GM12878 (cell line): Measurements from ENCODE around the gene CLIC6. TPM values are rescaled to one million over a fixed set of nuclear protein-coding genes. Genes with fewer than 3 reads are reported as not detected.
A peak's percentile ranks its signal among the peaks of the same experiment; 100 is the strongest.

Source experiments
- ATAC-seq: fragments of 200-7000 bp; cut with Tn5 transposase; 3 replicates; pipeline ENCODE4 v1.9.1; 2020; ENCODE audit warnings: mild to moderate bottlenecking, moderate library complexity
- BruUV-seq: library from RNA; stranded (reverse); fragments of 400-500 nt; replicated peaks from 2 replicates; lab custom pipeline; 2021; lab: Mats Ljungman, UMichigan
- CTCF ChIA-PET: fragments of 300-600 bp; sonication (Branson Sonifier 250); formaldehyde crosslinking; extraction: SDS; loops from one replicate; lab custom pipeline; 2021; ENCODE audit warnings: inconsistent platforms; lab: Yijun Ruan, JAX
- POLR2A ChIA-PET: fragments of 350-600 bp; formaldehyde crosslinking; extraction: SDS; loops from one replicate; lab custom pipeline; 2021; ENCODE audit warnings: inconsistent platforms; lab: Charles Lee
- RAD21 ChIA-PET: fragments of 300-600 bp; sonication (Branson Sonifier 250); formaldehyde crosslinking; loops from one replicate; lab custom pipeline; 2023; ENCODE audit warnings: antibody characterized with exemption; ENCODE audit not compliant: unreplicated experiment; lab: Charles Lee
- SMC1A ChIA-PET: fragments of 300-600 bp; sonication (Branson Sonifier 250); formaldehyde crosslinking; loops from one replicate; lab custom pipeline; 2023; ENCODE audit not compliant: unreplicated experiment, uncharacterized antibody; lab: Charles Lee
- DNase-seq: peaks from one replicate; pipeline ENCODE4 v3.0.0-alpha.2; 2011; ENCODE audit warnings: low read depth, low spot score
- FAIRE-seq: peaks from 3 replicates; lab custom pipeline; 2011; peaks lifted over from hg19 to GRCh38; lab: Jason Lieb, UNC
- H2AFZ ChIP-seq: 2 replicates; pipeline ENCODE4 v1.6.0; 2011; ENCODE audit warnings: low read depth, low read length, control low read depth; ENCODE audit not compliant: control insufficient read depth
- H3K27ac ChIP-seq: 2 replicates; pipeline ENCODE4 v1.5.1; 2011; ENCODE audit warnings: control low read depth; ENCODE audit not compliant: control insufficient read depth, insufficient read depth
- H3K27me3 ChIP-seq, 2 experiments: replicated peaks in 1 of 2; 2 replicates each; pipeline versions ENCODE4 v1.6.0 to v1.6.1; 2011; ENCODE audit warnings: low read length in 1 of 2; ENCODE audit not compliant: control insufficient read depth in 2 of 2, insufficient read depth in 2 of 2
- H3K36me3 ChIP-seq, 2 experiments: 2 replicates each; pipeline ENCODE4 v1.5.1; 2011; ENCODE audit warnings: low read length in 1 of 2; ENCODE audit not compliant: control insufficient read depth in 2 of 2, insufficient read depth in 2 of 2
- H3K4me1 ChIP-seq: 2 replicates; pipeline ENCODE4 v1.6.1; 2011; ENCODE audit warnings: mild to moderate bottlenecking, low read length, moderate library complexity, mixed read lengths; ENCODE audit not compliant: control insufficient read depth, insufficient read depth
- H3K4me2 ChIP-seq: 2 replicates; pipeline ENCODE4 v1.6.0; 2011; ENCODE audit warnings: control low read depth; ENCODE audit not compliant: control insufficient read depth, insufficient read depth
- H3K4me3 ChIP-seq: fragments of 200-600 bp; sonication (generic); 2 replicates; pipeline ENCODE4 v1.5.1; 2016
- H3K79me2 ChIP-seq: 2 replicates; pipeline ENCODE4 v1.6.0; 2011; ENCODE audit warnings: low read length; ENCODE audit not compliant: control insufficient read depth, insufficient read depth
- H3K9ac ChIP-seq: 2 replicates; pipeline ENCODE4 v1.8.0; 2011; ENCODE audit warnings: low read length, control low read depth, mixed read lengths; ENCODE audit not compliant: control insufficient read depth, insufficient read depth
- H3K9me3 ChIP-seq: replicated peaks from 3 replicates; pipeline ENCODE4 v1.5.1; 2011; ENCODE audit warnings: mild to moderate bottlenecking, low read length; ENCODE audit not compliant: control insufficient read depth, insufficient read depth
- H4K20me1 ChIP-seq: 2 replicates; pipeline ENCODE4 v1.6.0; 2011; ENCODE audit not compliant: control insufficient read depth, insufficient read depth
- BCL11A ChIP-seq: IDR thresholded peaks from 2 replicates; pipeline ENCODE4 v1.6.1; 2011; ENCODE audit warnings: low read depth, low read length
- ETV6 ChIP-seq, 2 experiments: fragments of 450-650 bp in 1 of 2; IDR thresholded peaks in 1 of 2; conservative IDR thresholded peaks in 1 of 2; 2 replicates each; pipeline ENCODE4 v1.6.1; 2014; ENCODE audit warnings: antibody characterized with exemption in 1 of 2, borderline replicate concordance in 1 of 2, low read depth in 1 of 2, mild to moderate bottlenecking in 1 of 2, moderate library complexity in 1 of 2
- YY1 ChIP-seq: IDR thresholded peaks from 2 replicates; pipeline ENCODE4 v1.6.1; 2011; ENCODE audit warnings: low read depth, mild to moderate bottlenecking, low read length
- WGBS: methylation state at CpG from one replicate; pipeline ENCODE4 v1.1.6; 2016; ENCODE audit warnings: low lambda C conversion rate; ENCODE audit not compliant: insufficient replicate concordance, insufficient coverage; ENCODE audit errors: missing lambda C conversion rate; 5-methylcytosine and 5-hydroxymethylcytosine counted together
- in situ Hi-C: fragments of 300-500 bp; cut with MboI; formaldehyde crosslinking; loops from 9 replicates; pipeline ENCODE4 v1.14.3; 2018; ENCODE audit warnings: mixed read lengths
- intact Hi-C: fragments of 100-400 bp; cut with micrococcal nuclease; formaldehyde crosslinking; loops from one replicate; pipeline ENCODE4 v1.14.2; 2022; ENCODE audit not compliant: unreplicated experiment
- polyA plus RNA-seq, 11 experiments: library from polyadenylated mRNA; depleted of rRNA in 4 of 11; unstranded in 6 of 11; stranded (reverse) in 5 of 11; fragments of >200 nt; fragmentation: Nextera tagmentation in 4 of 11; fragmentation: Illumina TruSeq in 1 of 11; extraction: Ambion mirVana in 4 of 11; extraction: Trizol in 1 of 11; gene quantifications; 1 replicate in 1 of 11; 2 replicates in 10 of 11; pipeline versions ENCODE4 v1.2.1 to v1.2.3, GENCODE V29; 2011 to 2016; ENCODE audit warnings: inconsistent platforms in 2 of 11, missing spikeins in 2 of 11, low read depth in 1 of 11
- total RNA-seq, 4 experiments: library from RNA; depleted of rRNA in 3 of 4; stranded (reverse); fragments of >200 nt in 3 of 4; fragmentation: Illumina TruSeq in 1 of 4; extraction: Trizol in 1 of 4; gene quantifications; 2 replicates each; pipeline versions ENCODE4 v1.2.1 to v1.2.3, GENCODE V29; 2013 to 2021
- TF ChIP-seq, protein P1 (sequence below), 3 experiments: IDR thresholded peaks in 2 of 3; conservative IDR thresholded peaks in 1 of 3; 2 replicates each; pipeline ENCODE4 v1.5.1; 2011; ENCODE audit warnings: low read depth in 3 of 3, low read length in 3 of 3, mild to moderate bottlenecking in 3 of 3, control low read depth in 2 of 3, moderate library complexity in 2 of 3, inconsistent platforms in 1 of 3, mixed read lengths in 1 of 3; ENCODE audit not compliant: control insufficient read depth in 2 of 3, insufficient read depth in 1 of 3; ENCODE audit errors: extremely low read depth in 1 of 3
- TF ChIP-seq, protein P2 (sequence below): fragments of 450-650 bp; IDR thresholded peaks from 2 replicates; pipeline ENCODE4 v1.6.1; 2017; ENCODE audit warnings: mild to moderate bottlenecking, moderate library complexity

CLIC6 gene
- total and polyA plus RNA-seq, 10 of the 15 experiments (the other 5 are each of a cell fraction or from before 2014, with no cell fraction given): 5.7 to 34.1 (median 11.2) TPM

DNA sequence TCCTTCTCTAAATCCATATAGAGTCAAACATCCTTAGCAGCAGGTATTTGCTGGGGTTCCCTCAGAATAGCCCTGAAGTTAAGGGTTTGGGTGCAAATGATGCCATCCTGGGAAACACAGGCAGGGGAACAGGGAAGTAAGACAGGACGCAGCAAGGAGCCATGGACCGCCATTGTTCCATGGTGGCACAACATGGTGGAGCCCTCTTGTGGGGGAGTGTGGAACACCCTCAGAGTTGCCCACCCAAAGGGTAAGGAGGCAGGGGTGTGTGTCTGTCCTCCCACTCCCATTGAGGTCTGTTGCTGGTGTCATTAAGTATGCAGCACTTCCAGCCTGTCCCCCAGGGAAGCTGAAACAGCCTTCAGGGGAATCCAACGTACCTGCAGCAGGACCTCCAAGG lies 33.5 kb upstream of the CLIC6 start:
- Histone ChIP-seq H3K4me2 (no peak overlapping the region), H3K27me3 (no peaks in the 10 kb centered on the region), H3K36me3 (no peaks in the 10 kb centered on the region), H3K27ac (no peak overlapping the region), H3K9ac (no peak overlapping the region), H3K4me1 (peaks cover 26% of the 10 kb centered on the region), H2AFZ (no peak overlapping the region), H3K79me2 (no peaks in the 10 kb centered on the region), H3K9me3 (no peaks in the 10 kb centered on the region; the same call in 2 of the 3 replicates), H3K4me3 (no peak overlapping the region), H4K20me1 (no peaks in the 10 kb centered on the region)
- BruUV-seq: no TSS peak
- no peak for TF ChIP-seq BCL11A
- TF ChIP-seq, protein P1, sequence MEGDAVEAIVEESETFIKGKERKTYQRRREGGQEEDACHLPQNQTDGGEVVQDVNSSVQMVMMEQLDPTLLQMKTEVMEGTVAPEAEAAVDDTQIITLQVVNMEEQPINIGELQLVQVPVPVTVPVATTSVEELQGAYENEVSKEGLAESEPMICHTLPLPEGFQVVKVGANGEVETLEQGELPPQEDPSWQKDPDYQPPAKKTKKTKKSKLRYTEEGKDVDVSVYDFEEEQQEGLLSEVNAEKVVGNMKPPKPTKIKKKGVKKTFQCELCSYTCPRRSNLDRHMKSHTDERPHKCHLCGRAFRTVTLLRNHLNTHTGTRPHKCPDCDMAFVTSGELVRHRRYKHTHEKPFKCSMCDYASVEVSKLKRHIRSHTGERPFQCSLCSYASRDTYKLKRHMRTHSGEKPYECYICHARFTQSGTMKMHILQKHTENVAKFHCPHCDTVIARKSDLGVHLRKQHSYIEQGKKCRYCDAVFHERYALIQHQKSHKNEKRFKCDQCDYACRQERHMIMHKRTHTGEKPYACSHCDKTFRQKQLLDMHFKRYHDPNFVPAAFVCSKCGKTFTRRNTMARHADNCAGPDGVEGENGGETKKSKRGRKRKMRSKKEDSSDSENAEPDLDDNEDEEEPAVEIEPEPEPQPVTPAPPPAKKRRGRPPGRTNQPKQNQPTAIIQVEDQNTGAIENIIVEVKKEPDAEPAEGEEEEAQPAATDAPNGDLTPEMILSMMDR (IDR thresholded peaks at IDR 0.05 in 2 of 3, conservative IDR thresholded peaks at IDR 0.05 in 1 of 3; ENCODE audit: control insufficient read depth in 2 of 3, extremely low read depth in 1 of 3, insufficient read depth in 1 of 3, low read depth in 3 of 3, low read length in 3 of 3): peak in 2 of 3 experiments; percentile 34 to 44; a peak in 5 of 6 replicates
- peak; percentile 77 for TF ChIP-seq YY1
- TF ChIP-seq ETV6 (conservative IDR thresholded peaks at IDR 0.05 in 1 of 2, IDR thresholded peaks at IDR 0.05 in 1 of 2; ENCODE audit: borderline replicate concordance in 1 of 2, low read depth in 1 of 2): no peak
- TF ChIP-seq, protein P2, sequence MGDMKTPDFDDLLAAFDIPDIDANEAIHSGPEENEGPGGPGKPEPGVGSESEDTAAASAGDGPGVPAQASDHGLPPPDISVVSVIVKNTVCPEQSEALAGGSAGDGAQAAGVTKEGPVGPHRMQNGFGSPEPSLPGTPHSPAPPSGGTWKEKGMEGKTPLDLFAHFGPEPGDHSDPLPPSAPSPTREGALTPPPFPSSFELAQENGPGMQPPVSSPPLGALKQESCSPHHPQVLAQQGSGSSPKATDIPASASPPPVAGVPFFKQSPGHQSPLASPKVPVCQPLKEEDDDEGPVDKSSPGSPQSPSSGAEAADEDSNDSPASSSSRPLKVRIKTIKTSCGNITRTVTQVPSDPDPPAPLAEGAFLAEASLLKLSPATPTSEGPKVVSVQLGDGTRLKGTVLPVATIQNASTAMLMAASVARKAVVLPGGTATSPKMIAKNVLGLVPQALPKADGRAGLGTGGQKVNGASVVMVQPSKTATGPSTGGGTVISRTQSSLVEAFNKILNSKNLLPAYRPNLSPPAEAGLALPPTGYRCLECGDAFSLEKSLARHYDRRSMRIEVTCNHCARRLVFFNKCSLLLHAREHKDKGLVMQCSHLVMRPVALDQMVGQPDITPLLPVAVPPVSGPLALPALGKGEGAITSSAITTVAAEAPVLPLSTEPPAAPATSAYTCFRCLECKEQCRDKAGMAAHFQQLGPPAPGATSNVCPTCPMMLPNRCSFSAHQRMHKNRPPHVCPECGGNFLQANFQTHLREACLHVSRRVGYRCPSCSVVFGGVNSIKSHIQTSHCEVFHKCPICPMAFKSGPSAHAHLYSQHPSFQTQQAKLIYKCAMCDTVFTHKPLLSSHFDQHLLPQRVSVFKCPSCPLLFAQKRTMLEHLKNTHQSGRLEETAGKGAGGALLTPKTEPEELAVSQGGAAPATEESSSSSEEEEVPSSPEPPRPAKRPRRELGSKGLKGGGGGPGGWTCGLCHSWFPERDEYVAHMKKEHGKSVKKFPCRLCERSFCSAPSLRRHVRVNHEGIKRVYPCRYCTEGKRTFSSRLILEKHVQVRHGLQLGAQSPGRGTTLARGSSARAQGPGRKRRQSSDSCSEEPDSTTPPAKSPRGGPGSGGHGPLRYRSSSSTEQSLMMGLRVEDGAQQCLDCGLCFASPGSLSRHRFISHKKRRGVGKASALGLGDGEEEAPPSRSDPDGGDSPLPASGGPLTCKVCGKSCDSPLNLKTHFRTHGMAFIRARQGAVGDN: no peak
- ChIA-PET RAD21 (no interaction called here), SMC1A (no interaction called here), POLR2A (no interaction called here), CTCF (interaction anchor here (1.5 to 1.7 kb wide), 2 partner anchors 10 to 124 kb away, joined by 5 to 7 read pairs; no protein-coding TSS in a partner anchor)
- in situ Hi-C loops: loop anchor here (5.0 kb wide), 1 partner anchor 48 kb away; no protein-coding TSS in a partner anchor
- intact Hi-C loops: no loop called here
- no peak for FAIRE-seq
- WGBS: 86% methylated on average over 3 of the region's 3 CpGs
- ATAC-seq: no peak
- DNase-seq: no peak
